T-helper 2 cell (primary cell): ENCODE measurements around the gene CPNE4.

Experiments used
- DNase-seq, 5 experiments: peaks; one replicate each; pipeline versions ENCODE4 v3.0.0 to v3.0.0-alpha.2; 2012 to 2022

The CPNE4 gene

GRCh38 chr3:131856171-131856570 lies 178.6 kb downstream of the CPNE4 start:
- DNase-seq: no peak

GRCh38 chr3:131850223-131850622 lies 184.6 kb downstream of the CPNE4 start:
- no peak for DNase-seq

GRCh38 chr3:131849616-131850015 lies 185.2 kb downstream of the CPNE4 start:
- DNase-seq: no peak

GRCh38 chr3:131847966-131848510 lies 186.8 kb downstream of the CPNE4 start:
- DNase-seq: no peak

- no peak for DNase-seq
Observed at GRCh38 chr3:131846296-131846924, 188.4 kb downstream of the CPNE4 start.

- no peak for DNase-seq
Observed at GRCh38 chr3:131843174-131843573, 191.6 kb downstream of the CPNE4 start.

GRCh38 chr3:131840156-131840797 lies 194.5 kb downstream of the CPNE4 start:
- no peak for DNase-seq

GRCh38 chr3:131835906-131836305 lies 198.9 kb downstream of the CPNE4 start:
- DNase-seq: no peak

- no peak for DNase-seq
Observed at GRCh38 chr3:131831608-131832007, 203.2 kb downstream of the CPNE4 start.

GRCh38 chr3:131821191-131821762 lies 213.5 kb downstream of the CPNE4 start:
- no peak for DNase-seq

GRCh38 chr3:131819381-131820055 lies 215.3 kb downstream of the CPNE4 start:
- DNase-seq: no peak

GRCh38 chr3:131812433-131812832 lies 222.4 kb downstream of the CPNE4 start:
- no peak for DNase-seq

GRCh38 chr3:131811481-131811880 lies 223.3 kb downstream of the CPNE4 start:
- no peak for DNase-seq

- DNase-seq: no peak
Observed at GRCh38 chr3:131807822-131808221, 227.0 kb downstream of the CPNE4 start.

- DNase-seq: no peak
Observed at GRCh38 chr3:131806736-131807135, 228.1 kb downstream of the CPNE4 start.

GRCh38 chr3:131804565-131805133 lies 230.2 kb downstream of the CPNE4 start:
- no peak for DNase-seq

- no peak for DNase-seq
Observed at GRCh38 chr3:131803113-131803512, 231.7 kb downstream of the CPNE4 start.

- DNase-seq: no peak
Observed at GRCh38 chr3:131802029-131802428, 232.8 kb downstream of the CPNE4 start.

- DNase-seq: no peak
Observed at GRCh38 chr3:131801566-131801965, 233.2 kb downstream of the CPNE4 start.

- DNase-seq: no peak
Observed at GRCh38 chr3:131797776-131798175, 237.0 kb downstream of the CPNE4 start.

- peak in 1 of 5 experiments; percentile 57 for DNase-seq
Observed at GRCh38 chr3:131796558-131797198, 238.1 kb downstream of the CPNE4 start.

- no peak for DNase-seq
Observed at GRCh38 chr3:131796111-131796510, 238.7 kb downstream of the CPNE4 start.
